ENCODE data around the gene NT5DC3. TPM values are rescaled to one million over a fixed set of nuclear protein-coding genes. Genes with fewer than 3 reads are reported as not detected.

The NT5DC3 gene
- total RNA-seq, 4 donors from 2014 or later, result 12.7 to 16.7 (median 16.2) TPM

GRCh38 chr12:103879048-103879692 lies 38.1 kb upstream of the NT5DC3 start:
- H3K9me3 ChIP-seq, result no peaks in the 10 kb centered on the region

GRCh38 chr12:103877934-103878510 lies 37.0 kb upstream of the NT5DC3 start:
- DNase-seq (ENCODE audit: low spot score in 2 of 2), result peak in 1 of 2 donors; percentile 54
- WGBS, 2 donors, result 12 to 15% methylated on average over 5 of the region's 5 CpGs
- H3K27ac ChIP-seq, result no peak overlapping the region
- no peaks in the 10 kb centered on the region for H3K9me3 ChIP-seq
- H3K27me3 ChIP-seq, result no peaks in the 10 kb centered on the region
- TF ChIP-seq CTCF (IDR thresholded peaks at IDR 0.05) (peak; percentile 55 to 66 (median 60)), EP300 (IDR thresholded peaks at IDR 0.05) (no peak)
- H3K4me3 ChIP-seq, result no peak overlapping the region
- no peaks in the 10 kb centered on the region for H3K36me3 ChIP-seq
- peaks cover 0 to 4% (median 0%) of the 10 kb centered on the region in 4 donors for H3K4me1 ChIP-seq

More at GRCh38 chr12:103879048-103879692, 38.1 kb upstream of the NT5DC3 start:
- H3K4me1 ChIP-seq, result peaks cover 0 to 4% (median 0%) of the 10 kb centered on the region in 4 donors
- DNase-seq (ENCODE audit: low spot score in 2 of 2), result no peak
- WGBS, 2 donors, result 78 to 86% methylated on average over 9 of the region's 9 CpGs
- no peaks in the 10 kb centered on the region for H3K27me3 ChIP-seq
- no peak overlapping the region for H3K4me3 ChIP-seq
- TF ChIP-seq EP300 (IDR thresholded peaks at IDR 0.05) (no peak), CTCF (IDR thresholded peaks at IDR 0.05) (no peak), POLR2A (IDR thresholded peaks at IDR 0.05) (no peak)
- H3K27ac ChIP-seq, result no peak overlapping the region
- H3K36me3 ChIP-seq, result no peaks in the 10 kb centered on the region

GRCh38 chr12:103877288-103877687 lies 36.3 kb upstream of the NT5DC3 start:
- Histone ChIP-seq H3K9me3 (no peaks in the 10 kb centered on the region), H3K36me3 (no peaks in the 10 kb centered on the region), H3K27me3 (no peaks in the 10 kb centered on the region), H3K4me3 (no peak overlapping the region), H3K27ac (no peak overlapping the region), H3K4me1 (peaks cover 0 to 4% (median 0%) of the 10 kb centered on the region in 4 donors)
- no peak for TF ChIP-seq POLR2A (IDR thresholded peaks at IDR 0.05)
- TF ChIP-seq CTCF (IDR thresholded peaks at IDR 0.05), result no peak
- TF ChIP-seq EP300 (IDR thresholded peaks at IDR 0.05), result no peak
- DNase-seq (ENCODE audit: low spot score in 2 of 2), result no peak
- WGBS, 2 donors, result 69 to 79% methylated on average over 1 of the region's 1 CpG

GRCh38 chr12:103875666-103876065 lies 34.6 kb upstream of the NT5DC3 start:
- WGBS, 2 donors, result 0 to 4% methylated on average over 1 of the region's 1 CpG
- Histone ChIP-seq H3K4me3 (no peak overlapping the region), H3K9me3 (no peaks in the 10 kb centered on the region), H3K27me3 (no peaks in the 10 kb centered on the region), H3K27ac (no peak overlapping the region), H3K4me1 (peaks cover 0 to 4% (median 0%) of the 10 kb centered on the region in 4 donors), H3K36me3 (no peaks in the 10 kb centered on the region)
- DNase-seq (ENCODE audit: low spot score in 2 of 2), result no peak
- no peak for TF ChIP-seq CTCF (IDR thresholded peaks at IDR 0.05)
- no peak for TF ChIP-seq EP300 (IDR thresholded peaks at IDR 0.05)
- no peak for TF ChIP-seq POLR2A (IDR thresholded peaks at IDR 0.05)

GRCh38 chr12:103868215-103868614 lies 27.2 kb upstream of the NT5DC3 start:
- DNase-seq (ENCODE audit: low spot score in 2 of 2), result no peak
- no peaks in the 10 kb centered on the region for H3K9me3 ChIP-seq
- peaks cover 0 to 2% (median 0%) of the 10 kb centered on the region in 4 donors for H3K4me1 ChIP-seq
- TF ChIP-seq CTCF (IDR thresholded peaks at IDR 0.05) (no peak), EP300 (IDR thresholded peaks at IDR 0.05) (no peak), POLR2A (IDR thresholded peaks at IDR 0.05) (no peak)
- H3K27me3 ChIP-seq, result no peaks in the 10 kb centered on the region
- no peaks in the 10 kb centered on the region for H3K36me3 ChIP-seq
- no peak overlapping the region for H3K4me3 ChIP-seq
- peak overlapping the region in 1 of 4 donors; percentile 7 for H3K27ac ChIP-seq

All from tibial nerve (tissue), 4 donors.